HG03439 (cell line): ENCODE data around the gene ASAP2.

Experiments
- ATAC-seq: cut with Tn5 transposase; IDR thresholded peaks from one replicate; pipeline ENCODE4 v1.9.1; 2021; ENCODE audit warnings: mild to moderate bottlenecking, moderate library complexity; ENCODE audit not compliant: unreplicated experiment

The ASAP2 gene

DNA sequence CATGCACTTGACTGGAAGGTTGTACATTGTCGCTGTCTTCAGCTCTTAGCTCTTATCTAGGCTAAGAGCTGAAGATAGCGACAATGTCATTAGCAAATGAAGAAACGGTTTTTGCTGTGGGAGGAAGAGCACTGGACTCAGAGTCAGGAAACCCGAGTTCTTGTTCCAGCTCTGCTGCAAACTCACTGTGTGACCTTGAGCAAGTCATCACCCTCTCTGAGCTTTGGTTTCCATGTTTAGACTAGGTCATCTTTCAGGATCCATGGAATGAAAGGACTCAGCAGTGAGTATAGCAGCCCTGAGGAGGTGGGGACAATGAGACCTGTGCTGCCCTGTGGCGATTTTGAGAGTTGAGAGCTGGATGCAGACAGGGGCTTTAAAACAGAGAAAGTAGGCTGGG, 85.3 kb downstream of the ASAP2 start:
- no peak for ATAC-seq

DNA sequence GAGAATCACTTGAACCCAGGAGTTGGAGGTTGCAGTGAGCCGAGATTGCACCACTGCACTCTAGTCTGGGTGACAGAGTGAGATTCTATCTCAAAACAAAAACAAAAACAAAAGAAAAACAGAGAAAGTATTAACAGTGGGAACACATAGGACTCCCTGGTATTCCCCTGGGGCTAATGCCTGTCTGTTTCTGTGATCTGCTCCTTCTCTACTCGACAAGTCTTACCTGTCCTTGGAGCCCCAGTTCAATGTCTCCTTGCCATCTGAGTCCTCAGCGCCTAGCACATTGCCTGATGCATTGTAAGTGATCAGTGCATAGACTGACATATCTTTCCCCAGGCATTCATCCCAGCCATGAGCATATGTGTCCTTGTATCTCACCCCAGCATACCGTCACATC, 85.8 kb downstream of the ASAP2 start:
- no peak for ATAC-seq

DNA sequence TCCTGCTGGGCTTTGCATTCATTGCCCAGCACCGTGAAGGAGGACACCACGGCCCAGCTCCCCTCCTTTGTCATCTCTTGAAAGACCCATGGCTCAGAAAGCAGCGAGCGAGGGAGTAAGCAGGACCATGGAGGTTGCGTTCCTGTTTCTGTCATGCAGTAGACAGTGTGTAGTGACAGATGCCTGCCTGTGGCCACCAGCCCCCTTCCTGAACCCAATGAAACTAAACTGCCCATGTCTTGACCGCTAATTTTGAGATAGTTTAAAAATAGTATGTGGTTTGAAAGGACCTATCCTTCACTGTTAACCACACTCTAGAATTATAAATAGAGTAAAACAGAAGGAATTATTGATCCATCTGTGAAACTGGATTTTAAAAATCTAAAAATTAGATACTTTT, 88.2 kb downstream of the ASAP2 start:
- ATAC-seq: no peak

DNA sequence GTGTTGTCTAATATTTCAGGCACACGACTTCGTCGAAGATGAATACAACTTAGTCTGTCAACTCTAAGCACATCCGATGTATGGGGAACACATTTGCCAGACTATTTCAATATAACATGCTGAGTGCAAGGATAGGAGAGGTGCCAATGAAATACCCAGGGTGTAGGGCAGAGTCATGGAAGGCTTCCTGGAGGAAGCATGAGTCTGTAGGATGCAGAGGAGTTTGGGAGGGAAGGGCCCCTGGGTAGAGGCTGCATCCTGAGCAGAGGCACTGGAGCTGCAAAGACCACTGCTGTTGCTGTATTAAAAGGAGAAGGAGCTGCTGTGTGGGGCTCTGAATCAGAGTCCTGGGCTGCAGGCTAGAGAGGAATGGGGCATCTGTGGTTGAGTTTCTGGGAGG, 89.9 kb downstream of the ASAP2 start:
- no peak for ATAC-seq

DNA sequence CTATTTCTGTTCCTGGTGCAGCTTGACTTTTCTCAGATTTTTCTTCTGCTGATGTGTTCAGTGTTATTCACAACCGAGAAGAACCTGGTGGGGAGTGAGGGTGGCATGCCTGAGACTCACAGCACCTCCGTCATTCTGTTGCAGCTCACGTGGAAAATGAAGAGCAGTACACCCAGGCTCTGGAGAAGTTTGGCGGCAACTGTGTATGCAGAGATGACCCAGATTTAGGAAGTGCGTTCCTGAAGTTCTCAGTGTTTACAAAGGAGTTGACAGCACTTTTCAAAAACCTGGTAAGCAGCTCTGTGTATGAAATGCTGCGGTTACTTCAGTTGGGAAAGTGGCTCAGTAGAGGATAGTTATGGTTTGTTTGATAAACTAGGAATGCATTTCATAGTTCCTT, 90.5 kb downstream of the ASAP2 start:
- no peak for ATAC-seq

DNA sequence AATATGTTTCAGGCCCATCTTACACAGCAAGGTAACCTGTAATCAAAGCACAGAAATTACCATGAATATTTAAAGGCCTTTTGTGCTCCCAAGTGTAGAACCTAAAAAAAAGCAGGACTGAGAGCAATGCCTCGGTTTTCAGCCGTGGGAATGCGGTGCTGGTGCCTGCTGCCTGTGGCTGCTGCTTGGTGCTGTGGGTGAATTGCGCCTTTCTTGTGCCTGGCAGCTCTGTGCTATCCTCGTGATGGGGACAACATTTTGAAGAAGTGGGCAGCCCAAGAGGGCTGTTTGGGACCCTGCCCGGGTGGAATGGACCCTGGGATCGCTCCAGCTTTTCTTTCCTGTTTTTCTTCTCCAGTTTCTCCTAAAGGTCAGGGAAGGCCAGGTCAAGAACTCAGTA, 91.2 kb downstream of the ASAP2 start:
- ATAC-seq: no peak

DNA sequence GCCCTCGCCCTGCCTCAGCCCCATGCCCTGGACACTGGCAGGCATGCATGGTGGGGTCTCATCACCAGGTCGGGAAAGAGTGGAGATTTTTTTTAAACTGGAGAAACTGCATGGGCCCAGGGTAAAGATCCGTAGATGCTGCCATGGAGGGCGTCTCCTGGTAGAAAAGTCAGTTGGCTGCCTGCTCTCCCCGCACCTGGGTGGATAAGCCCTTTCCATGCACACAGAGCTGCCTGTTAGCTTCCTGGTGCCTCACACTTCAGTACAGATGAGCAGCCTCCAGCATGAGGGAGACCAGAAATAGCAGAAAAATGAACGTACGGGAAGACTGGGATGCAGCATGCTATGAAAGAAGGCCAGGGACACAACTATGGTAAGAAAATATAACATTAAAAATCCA, 92.0 kb downstream of the ASAP2 start:
- ATAC-seq: no peak

DNA sequence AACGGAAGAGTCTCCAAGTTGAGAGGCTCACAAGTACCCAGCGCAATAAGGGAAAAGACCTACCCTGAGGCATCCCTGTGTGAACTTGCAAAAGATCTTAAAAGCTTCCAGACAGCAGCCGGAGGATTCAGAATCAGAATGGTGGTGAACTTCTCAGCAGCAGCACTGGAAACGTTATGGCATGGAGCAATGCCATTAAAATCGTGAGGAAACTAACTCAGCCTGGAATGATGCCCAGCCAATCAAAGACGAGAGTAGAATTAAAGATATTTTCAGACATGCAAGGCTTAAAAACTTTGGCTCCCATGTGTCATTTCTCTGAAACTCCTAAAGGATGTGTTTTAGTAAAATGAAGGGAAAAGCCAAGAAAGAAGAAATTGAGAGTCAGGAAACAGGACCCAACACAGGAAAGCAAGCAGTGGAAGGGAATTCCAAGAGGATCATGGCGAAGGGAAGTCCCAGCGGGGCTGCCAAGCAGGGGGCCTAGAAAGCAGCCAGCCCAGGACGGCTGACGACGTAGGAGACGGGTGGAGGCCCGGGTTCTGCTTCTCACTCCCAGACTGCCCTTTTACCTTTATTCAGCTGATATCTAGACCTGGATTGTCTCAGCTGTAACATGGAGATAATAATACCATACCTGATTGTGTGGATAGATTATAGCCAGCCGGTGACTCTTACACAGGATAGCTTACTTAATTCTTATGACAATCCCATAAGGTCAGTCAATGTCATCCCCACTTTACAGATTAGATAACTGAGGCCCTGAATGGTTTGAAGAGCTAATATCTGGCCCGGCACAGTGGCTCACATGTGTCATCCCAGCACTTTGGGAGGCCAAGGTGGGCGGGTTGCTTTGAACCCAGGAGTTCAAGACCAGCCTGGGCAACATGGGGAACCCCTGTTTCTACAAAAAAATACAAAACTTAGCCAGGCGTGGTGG, 92.8 kb downstream of the ASAP2 start:
- no peak for ATAC-seq

DNA sequence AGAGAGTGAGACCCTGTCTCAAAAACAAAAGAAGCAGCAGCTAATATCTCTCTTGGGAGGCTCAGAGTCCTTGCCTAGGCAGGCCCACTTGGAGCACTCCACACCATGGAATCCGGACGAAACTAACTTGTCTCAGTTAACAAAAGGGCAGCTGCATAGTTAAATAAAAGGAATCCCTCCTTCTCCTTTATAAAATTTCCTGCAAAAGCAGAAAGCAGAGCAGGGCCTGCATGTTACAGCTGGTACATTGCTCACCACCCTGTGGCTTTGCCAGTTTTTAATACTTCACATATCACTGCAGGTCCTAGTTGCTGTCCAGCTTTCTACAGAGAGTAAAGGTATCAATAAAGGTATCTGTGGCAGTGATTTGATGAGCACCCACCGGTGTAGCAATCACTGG, 93.6 kb downstream of the ASAP2 start:
- no peak for ATAC-seq

DNA sequence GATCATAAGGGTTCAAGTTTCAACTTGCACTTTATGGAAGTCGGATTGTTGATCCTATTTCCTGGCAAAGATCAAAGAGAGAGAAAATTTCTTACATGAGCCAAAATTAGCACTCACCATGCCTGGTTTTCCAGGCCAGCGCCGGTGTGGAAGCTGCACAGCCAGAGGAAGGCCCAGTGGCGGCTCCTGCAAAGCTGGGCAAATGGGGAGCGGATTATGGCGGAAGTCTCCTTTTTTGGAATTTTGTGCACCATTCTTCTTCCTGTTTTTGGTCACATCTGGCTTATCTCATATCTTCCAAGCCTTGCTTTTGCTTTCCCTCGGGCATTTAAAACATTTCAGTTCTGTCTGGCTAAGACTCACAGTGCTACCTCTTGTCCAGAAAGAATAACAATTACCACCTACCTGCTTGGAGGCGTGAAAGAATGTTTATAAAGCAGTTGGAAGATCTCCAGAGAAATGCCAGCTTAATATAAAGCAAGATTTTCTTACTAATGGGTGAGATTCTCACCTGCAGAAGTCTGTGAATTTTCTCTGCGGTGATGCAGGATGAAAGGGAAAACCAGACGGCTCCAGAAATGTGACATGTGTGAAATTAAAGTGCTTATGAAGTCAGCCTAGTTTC, 94.3 kb downstream of the ASAP2 start:
- ATAC-seq: no peak

DNA sequence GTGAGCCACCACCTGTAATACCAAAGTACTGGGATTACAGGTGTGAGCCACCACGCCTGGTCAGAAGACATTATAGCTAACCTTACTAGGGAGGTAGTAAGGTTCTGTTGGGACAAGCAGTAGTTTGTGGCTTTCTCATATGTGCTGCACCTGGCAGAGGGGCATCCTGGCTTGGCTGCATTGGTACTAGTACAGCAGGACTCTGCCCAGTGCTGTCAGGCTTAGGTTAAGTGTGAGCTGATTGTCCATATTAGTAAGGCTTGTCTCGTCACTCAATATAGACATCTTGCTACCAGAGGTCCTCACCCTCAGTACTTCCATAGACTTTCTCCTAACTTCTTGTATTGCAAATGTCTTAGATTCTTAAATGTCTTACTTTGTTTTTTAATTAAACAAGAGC, 96.1 kb downstream of the ASAP2 start:
- ATAC-seq: no peak

DNA sequence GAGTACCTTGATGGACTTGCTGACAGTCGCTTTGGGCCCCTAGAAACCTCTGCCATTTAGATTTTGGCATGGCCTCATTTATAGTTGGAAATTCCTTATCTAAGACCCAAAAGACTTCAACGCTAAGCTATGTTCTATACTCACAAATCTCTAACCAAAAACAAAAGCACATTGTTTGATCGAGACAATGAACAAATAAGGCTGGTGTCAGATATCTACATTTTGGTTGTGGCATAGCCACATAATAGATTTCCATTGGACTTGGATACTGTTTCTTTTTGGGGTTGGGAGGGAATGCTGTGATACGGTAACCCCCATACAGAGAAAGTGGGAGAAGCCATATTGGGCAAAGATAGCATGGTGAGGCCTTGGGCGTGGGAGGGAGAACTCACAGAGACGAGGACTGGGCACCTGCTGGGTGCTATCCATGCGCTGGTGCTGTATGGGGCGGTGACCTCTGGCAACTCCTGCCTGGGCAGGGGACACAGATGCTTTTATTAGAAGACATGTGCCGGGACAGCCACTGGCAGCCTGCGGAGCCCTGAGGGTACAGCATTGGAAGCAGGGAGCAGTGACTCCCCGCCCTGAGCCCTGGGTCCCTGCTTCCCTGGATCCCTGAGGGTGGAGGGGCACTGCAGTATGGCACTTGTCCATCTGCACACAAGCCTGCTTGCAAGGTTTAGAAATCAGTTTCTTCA, 97.1 kb downstream of the ASAP2 start:
- ATAC-seq: no peak

DNA sequence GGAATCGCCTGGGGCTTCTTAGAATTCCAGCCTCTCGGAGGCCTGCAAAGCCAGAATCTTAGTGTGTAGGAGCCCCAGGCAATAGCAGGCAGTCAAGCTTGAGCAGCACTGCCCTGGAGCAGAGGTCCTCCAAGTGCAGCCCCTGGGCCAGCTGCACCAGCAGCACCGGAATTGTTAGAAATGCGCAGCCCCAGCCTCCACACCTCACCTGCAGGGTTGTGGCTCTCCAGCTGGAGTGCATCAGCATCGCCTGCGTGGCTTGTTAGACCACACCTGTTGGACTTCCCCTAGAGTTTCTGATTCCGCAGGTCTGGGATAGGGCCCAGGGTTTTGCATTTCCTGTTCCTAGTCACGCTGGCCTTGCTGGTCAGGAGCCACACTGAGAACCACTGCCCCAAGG, 100.3 kb downstream of the ASAP2 start:
- no peak for ATAC-seq

DNA sequence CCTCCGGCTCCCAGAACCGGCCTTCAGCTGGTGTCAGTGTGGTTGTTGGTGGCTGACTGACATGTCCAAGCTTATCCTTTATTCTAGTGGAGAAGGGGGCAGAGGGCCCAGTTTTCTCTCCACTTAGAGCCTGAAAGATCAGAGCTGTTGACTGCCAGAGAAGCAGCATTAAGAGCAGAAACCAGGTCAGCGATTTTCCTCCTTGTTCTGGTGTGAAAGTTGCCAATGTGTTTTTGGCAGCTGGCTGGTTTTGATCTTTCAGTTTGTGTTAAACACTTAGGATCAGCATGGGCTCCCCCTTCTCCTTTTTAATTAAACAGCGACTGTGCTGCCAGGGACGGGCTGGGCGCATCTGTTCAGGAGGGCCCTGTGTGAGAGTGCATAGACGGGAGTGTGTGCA, 100.9 kb downstream of the ASAP2 start:
- ATAC-seq: no peak

DNA sequence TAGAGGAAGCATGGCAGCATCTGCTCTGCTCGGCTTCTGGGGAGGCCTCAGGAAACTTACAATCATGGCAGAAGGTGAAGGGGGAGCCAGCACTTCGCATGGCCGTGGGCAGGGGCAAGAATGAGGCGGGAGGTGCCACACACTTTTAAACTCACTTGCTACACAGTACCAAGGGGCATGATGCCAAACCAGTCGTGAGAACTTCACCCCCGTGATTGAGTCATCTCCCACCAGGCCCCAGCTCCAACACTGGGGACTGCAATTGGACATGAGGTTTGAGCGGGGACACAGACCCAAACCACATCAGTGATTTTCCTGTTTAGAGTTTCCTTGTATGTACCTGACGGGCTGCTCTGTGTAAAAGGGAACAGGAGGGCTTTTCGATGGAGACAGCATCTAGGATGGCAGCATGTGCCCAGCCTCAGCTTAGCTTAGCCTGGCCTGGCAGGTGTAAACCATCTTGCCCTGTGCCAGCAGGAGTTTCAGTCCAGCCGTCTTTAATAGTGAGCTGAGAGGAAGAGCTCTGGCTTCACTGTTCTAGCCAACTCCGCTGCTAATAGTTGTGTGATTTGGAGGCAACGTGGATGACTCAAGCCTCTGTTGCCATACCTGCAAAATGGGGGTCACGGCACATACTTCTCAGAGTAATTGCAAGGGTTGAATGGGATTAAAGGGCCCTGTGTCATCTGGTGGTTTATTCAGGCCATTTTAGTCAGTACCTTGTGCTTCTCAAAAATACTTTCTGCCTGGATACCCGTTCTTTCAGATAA, 101.8 kb downstream of the ASAP2 start:
- ATAC-seq: no peak

DNA sequence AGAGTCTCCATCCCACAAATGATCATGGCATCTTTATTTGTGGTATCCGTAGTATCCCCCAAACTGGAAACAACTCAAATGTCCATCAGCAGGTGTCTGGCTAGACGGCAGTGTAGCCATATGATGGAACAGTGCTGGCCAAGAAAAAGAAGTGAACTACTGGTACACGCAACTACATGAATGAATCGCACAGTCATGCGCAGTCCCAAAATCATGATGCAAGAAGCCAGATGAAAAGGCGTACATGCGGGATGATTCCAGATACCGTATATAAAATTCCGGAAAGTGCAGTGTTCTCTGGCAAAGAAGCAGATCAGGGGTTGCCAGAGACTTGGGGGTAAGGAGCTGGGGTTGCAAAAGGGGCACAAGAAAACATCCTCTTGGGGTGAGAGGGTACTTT, 102.5 kb downstream of the ASAP2 start:
- no peak for ATAC-seq

DNA sequence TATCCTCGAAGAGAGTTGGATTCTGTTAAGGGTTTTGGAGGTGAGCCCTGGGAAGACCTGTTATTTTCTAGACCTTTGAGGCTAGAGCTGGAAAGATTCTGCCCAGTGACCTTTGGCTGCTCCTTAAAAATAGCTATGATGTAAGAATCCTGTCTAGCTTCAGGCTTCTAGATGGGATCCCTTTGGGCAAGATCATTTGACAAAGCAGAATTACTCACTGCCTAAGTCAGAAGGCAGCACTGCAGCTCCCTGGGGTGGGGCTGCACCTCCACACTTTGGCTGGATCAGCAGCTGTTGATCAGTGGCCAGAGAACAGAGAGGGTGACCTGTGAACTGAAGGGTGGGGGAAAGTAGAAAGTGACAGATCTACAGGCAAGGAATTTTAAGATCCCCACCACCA, 103.8 kb downstream of the ASAP2 start:
- ATAC-seq: no peak

DNA sequence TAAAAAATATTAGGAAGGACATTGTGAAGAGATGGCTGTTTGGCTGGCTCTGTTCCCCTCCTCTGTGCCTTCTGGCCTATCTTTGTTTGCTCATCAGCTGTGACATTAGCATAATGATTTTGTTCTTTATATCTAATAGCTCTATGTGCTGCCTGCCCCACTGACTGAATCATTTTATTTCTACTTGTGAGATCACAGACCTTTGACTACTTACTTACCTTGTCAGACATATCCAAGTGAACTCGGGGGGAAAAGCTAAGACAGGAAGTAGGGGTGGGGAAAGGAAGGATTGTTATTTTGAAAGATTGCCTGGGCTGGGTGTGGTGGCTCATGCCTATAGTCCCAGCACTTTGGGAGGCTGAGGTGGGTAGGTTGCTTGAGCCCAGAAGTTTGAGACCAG, 104.2 kb downstream of the ASAP2 start:
- no peak for ATAC-seq

DNA sequence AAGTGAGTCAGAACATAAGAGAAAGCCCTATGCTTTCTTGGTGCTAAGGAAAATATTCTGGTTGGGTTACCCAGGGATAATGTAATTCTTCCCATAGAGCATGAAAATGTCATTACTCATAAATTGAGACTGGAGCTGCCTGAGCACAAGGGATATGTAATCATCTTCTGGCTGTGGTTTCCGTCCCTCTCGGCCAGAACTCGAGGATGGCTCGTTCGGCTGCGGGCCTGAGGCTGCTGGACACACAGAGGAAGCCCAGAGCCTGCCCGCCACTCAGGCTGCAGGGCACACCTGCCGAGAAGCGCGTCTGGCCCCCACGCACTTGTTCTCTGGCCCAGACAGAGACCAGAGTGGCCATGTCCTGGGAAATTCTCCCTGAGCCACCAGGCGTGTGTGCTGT, 104.9 kb downstream of the ASAP2 start:
- no peak for ATAC-seq

DNA sequence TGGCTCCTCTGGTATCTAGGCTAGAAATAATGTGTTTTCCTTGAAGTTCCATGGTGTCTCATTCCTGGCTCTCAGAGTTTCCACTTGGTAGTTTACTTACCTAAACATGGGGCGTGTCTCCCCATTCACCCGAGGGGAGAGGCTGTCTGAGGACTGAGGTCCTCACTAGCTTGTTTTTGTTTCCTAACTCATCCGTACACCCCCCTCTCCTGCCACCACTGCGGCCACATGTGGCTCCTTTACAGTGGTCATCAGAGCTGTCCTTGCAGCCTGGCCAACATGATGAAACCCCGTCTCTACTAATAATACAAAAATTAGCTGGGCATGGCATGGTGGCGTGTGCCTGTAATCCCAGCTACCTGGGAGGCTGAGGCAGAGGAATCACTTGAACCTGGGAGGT, 106.0 kb downstream of the ASAP2 start:
- no peak for ATAC-seq

DNA sequence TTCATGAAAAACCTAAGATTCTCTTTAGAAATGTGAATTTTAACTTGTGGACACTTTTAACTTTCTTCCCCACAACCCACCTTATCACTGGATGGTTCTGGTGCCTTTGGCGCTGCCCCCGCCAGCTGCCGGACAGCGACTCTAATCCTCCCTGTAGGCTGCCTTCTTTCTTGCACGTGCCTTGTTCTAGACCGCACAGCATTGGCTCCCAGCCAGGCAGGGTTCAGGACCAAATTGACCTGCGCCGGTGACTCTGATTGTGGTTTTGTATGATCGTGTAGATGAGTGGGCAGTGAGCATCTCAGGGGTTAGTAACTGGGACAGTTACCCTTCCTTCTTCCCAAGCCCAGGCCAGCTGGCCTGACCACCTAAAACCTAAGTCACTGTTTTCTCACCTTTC, 106.8 kb downstream of the ASAP2 start:
- no peak for ATAC-seq
